Measurements from ENCODE around the gene FAM222A.
"Not testable (repeated sequence)": the region's sequence is repeated elsewhere in the genome, so short reads cannot be mapped to it uniquely, and the experiment has no call there.

Gene FAM222A

DNA sequence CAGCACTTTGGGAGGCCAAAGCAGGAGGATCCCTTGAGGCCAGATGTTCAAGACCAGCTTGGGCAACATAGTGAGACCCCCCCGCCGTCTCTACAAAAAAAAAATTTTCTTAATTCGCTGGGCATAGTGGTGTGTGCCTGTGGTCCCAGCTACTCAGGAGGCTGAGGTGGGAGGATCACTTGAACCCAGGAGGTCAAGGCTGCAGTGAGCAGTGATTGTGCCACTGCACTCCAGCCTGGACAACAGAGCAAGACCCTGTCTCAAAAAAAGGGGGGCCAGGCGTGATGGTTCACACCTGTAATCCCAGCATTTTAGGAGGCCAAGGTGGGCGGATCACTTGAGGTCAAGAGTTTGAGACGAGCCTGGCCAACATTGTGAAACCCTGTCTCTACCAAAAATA is 19.0 kb upstream of the FAM222A start:
- not testable (repeated sequence) for DNase-seq

DNA sequence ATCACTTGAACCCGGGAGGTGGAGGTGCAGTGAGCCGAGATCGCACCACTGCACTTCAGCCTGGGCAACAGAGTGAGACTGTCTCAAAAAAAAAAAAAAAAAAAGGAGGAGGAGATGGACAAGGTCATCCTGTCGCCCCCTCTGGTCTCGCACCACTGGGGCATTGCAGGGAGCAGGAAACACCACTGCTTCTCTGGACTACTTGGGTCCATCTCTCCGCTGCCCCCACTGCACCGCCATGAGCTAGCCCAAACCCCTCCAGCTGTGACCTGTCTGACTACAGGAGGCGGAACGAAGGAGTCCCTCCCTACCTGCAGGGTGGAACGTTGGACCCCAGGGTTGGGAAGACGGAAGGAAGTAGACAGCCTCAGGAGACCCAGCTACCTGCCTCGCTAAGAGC is 18.2 kb upstream of the FAM222A start:
- DNase-seq, result no peak

DNA sequence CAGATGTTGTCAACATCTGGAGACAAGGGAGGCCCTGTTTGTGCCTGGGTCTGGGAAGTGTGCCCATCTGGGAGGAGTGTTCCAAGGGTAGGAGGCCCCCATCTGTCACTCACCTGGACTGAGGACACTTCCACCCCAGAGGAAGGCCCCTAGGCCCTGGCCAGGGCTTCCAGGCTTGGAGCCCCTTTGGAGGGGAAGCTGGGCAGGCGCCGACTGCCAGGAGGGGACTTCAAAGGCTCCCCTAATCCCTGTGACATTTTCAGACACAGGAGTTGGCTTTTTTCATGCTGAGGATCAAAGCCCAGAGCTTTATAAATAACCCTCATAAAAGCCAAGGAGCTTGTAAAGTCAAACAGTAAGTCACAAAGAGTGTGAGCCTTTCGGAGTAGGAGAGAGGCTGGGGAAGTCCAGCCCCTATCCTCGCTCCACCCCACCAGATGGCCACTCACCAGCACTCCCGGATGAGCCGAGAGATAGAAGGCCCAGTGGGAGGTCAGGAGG is 17.6 kb upstream of the FAM222A start:
- no peak for DNase-seq

DNA sequence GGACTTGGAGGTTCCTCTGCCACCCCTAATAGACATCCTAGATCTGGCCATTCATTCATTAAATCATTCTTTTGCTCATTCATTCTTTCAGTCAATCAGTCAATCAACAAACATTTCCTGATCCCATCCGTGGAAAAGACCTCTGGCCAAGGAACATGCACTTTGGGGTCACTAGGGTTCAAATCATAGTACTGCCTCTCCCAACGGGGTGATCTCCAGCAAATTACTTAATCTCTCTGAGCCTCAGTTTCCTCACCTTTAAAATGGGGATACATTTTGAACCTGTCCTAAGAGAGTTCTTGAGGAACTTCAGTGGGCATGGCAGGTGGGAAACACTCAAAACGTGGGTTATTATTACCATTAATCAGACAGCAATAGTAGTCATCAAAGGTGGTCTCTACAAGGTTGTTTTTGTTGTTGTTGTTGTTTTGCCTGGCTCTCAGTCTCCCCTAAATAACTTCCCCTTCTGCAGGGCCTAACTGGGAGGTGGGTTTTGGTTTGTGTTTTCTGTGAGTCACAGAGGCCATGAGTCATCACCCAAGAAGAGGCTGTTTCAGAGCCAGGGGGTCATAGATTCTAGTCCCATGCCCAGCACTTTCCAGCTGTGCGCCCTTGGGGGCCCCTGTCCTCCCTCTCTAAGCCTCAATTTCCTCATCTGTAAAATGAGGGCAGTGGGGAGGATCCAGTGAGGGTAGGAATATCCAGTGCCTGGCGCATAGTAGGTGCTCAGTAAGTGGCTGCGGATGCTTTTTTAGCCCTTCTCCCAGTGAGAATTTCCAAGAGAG is 16.9 kb upstream of the FAM222A start:
- peak; percentile 47 for DNase-seq

DNA sequence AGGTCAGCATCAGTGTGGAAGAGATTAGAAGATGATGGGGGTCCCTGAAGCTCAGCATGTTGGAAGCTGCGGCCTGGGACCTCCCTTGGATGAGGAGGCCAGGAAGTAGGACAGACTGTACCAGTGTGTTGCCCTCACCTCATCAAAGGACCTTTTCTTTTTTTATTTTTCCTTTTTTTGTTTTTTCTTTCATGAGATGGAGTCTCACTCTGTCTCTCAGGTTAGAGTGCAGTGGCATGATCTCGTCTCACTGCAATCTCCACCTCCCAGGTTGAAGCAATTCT is 16.4 kb upstream of the FAM222A start:
- DNase-seq, result no peak

DNA sequence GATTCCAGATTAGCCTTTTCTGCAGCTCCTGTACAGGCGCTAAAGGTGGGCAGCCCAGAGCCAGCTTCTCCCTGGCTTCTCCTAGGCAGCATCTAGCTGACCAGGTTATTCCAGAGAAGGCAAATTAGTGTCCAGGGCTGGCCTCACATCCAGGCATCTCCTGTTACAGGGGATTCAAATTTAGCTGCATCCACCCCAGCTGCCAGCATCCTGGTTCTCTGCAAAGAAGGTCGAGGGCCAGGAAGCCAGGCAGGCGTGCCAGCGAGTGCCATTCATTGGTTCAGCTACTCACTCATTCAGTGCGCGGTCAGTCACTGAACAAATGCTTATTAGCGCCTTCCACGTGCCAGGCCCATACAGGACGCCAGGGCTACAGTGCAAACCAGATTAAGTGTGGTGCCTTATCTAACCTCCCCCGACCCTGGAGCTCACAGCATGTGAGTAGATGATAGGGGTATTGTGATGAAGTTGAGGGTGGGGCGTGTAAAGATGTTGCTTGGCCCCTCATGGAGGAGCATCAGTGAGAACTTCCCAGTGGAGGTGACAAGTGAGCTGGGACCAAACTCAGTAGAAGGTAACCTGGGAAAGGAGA is 15.7 kb upstream of the FAM222A start:
- DNase-seq, result peak; percentile 89

- DNase-seq, result no peak
These were observed 14.8 kb upstream of the FAM222A start for GRCh38 chr12:109698820-109699219.

- DNase-seq, result no peak
These were observed 12.6 kb upstream of the FAM222A start for GRCh38 chr12:109701064-109701463.

DNA sequence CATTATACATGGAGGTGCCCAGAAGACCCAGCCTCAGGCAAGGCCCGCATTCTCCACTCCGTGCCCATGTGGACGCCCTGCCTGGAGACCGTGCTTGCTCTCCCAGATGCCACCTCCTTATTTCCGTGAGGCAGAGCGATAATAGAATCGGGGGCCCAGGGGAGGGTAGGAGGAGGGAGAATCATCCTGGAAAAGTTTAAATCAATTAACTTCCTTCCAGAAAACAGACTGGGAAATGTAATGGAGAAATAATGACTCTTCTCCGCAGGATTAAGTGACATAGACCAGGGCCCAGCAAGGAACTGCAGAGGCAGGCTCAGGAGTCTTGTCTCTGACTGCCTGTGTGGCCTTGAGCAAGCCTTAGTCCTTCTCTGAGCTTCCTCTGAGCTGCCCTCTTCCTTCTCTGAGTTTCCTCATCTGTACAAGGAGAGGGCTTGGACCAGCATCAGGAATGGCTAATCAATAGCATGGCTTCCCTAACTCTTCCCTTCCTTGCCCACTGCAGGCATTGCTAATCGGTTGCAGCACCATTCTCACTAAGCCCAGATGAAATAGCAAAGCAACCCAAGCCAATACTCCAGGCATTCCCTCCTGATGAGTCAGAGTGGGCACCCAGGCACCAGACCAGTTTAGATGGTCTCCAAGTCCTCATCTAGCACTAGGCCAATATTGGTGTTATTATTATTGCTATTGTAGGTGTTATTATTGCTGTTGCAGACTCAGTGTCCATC is 11.3 kb upstream of the FAM222A start:
- no peak for DNase-seq

DNA sequence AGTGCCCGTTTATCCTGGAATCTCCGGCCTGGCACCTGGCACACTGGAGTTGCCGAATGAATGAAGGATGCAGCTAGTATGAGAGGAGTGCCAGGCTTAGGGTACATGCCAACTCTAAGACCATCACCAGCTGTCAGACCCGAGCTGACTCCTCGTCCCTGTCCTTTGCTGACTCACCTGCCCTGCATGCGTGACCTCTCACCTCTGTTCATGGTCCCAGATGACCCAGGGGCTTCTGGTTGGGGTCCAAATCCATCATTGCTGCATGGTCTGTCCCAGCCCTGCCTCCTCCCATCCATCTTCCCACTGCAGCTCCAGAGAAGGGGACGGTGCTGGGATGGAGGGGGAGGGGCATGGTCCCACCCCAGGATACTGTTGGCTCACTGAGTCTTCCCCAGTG is 9.9 kb upstream of the FAM222A start:
- DNase-seq, result no peak

GRCh38 chr12:109704371-109705098 is 9.1 kb upstream of the FAM222A start:
- no peak for DNase-seq

- DNase-seq, result no peak
These were observed 8.3 kb upstream of the FAM222A start for GRCh38 chr12:109705291-109705690.

DNA sequence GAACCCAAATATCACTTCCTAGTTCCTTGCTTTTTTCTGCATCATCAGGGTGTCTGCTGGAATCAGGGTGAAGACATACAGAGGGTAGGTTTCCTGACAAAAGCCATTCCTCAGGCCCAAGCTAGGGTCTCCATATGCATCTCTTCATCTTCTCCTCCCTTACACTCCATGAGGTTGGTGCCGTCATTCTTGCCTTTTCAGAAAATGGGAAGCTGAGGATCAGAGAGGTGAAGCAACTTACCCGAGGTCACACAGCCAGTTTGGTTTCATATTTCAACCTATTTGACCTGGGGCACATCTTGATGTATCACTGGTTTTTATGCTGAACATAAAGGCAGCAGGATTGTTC is 7.3 kb upstream of the FAM222A start:
- DNase-seq, result no peak

GRCh38 chr12:109706747-109707469 is 6.7 kb upstream of the FAM222A start:
- peak; percentile 22 for DNase-seq

DNA sequence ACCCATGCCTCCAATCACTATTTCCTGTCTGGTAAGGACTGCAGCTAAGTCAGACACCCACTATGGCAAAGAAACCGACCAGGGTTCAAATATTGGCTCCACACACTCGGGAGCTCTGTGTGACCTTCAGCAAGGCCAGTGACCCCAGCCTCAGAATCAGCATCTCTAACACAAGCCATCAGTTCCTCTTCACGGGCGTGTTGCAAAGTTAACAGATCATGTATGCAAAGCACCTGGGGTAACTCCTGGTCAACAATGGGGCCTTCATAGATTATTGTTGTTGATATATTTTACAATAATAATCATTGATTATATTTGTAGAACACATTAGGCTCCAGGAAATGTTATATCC is 6.2 kb upstream of the FAM222A start:
- DNase-seq, result no peak

DNA sequence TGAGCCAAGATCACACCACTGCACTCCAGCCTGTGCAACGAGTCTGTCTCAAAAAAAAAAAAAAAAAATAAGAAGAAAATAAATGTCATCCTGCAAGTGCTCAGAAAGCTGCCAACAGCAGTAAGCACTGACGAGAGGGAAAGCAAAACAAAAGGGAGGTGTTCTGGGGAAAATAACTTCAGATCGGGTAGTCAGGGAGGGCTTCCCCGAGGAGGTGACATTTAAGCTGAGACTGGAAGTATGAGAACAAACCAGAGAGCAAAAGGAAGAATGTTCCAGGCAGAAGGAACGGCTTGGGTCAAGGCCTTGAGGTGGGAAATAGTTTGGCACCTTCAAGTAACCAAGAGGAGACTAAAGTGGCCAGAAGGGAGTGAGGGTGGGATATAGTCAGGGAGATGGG is 4.7 kb upstream of the FAM222A start:
- no peak for DNase-seq

DNA sequence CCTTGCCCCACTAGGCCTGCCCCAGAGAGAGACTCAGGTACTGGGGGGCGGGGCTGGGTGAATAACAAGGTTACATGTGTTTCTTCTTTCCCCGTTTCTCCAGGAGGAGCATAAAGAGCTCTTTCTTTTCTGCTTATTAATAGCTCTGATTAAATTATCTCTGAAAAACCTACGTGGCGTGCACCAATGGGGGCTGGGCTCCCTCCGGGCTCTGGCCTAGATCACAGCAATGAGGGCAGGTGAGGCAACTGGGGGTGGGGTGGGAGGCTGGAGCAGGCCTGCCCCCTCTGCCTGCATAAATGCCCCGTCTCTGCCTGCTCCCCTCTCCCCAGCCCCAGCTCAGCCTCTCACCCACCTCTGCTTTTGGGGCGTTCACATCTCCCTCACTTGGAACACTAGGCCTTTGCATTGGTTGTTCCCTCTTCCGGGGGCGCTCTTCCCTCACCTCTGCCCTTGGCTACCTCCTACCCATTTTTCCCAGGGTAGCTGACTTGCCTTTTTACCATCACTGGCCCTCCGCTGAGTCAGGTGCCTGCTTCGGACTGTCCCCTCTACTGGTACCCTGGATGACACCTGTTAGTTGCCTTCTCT is 4.1 kb upstream of the FAM222A start:
- no peak for DNase-seq

GRCh38 chr12:109710205-109710746 is 3.3 kb upstream of the FAM222A start:
- no peak for DNase-seq

- DNase-seq, result no peak
These were observed 2.7 kb upstream of the FAM222A start for GRCh38 chr12:109710747-109711595.

DNA sequence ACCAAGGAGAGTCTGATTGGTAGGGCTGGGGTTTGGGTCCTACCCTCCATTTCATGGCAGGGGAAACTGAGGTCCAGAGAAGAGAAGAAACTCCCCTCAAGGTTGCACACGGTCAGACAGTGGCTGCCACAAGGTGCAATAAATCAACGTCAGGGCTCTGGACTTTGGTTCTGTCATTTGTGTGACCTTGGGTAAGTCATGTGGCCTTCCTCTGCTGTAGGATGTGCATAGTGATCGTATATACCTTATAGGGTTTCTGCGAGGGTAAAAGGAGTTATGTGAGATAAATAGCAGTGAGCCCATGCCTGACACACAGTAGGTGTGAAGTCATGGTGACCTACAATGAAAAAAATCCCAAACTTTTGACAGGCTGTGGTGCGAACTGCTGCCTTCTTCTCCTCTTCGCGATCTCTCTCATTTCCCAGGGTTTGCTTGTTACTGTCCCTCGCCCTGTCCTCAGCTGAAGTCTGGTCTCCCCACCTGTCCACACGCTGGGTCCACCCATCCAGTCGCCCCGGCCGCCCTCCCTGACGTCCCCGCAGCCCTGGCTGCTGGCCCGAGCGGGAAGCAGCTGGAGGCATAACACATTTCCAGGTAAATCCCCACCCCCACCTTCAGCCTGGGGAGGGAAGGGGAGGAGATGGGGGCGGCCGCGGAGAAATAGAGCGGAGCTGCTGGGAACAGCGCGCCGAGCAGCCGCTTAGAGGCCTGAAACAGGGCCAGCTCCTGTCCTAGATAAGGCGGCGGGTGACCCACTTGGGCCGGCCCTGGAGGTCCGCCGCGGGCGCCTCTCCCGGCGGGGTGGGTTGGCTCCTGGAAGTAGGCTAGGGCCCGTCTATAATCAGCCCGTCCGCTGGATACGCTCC is 1.8 kb upstream of the FAM222A start:
- DNase-seq, result no peak

Data from OCI-M1 (cell line).